Mesenchymal stem cell (in vitro differentiated cells and primary cell): ENCODE data around the gene USP20.
A peak's percentile ranks its signal among the peaks of the same experiment; 100 is the strongest.

Experiments used
- DNase-seq: peaks from one replicate; pipeline ENCODE4 v3.0.0-alpha.2; 2013
- H2AFZ ChIP-seq: one replicate; pipeline ENCODE4 v1.6.1; 2013; ENCODE audit warnings: low read depth, mild to moderate bottlenecking, control low read depth, inconsistent platforms, low read length, moderate library complexity
- H2AK5ac ChIP-seq: 2 replicates; pipeline ENCODE4 v1.6.1; 2013; ENCODE audit warnings: low read length, moderate library complexity, mild to moderate bottlenecking, inconsistent platforms; ENCODE audit not compliant: severe bottlenecking
- H2BK120ac ChIP-seq: one replicate; pipeline ENCODE4 v1.6.1; 2013; ENCODE audit warnings: low read depth, mild to moderate bottlenecking, inconsistent platforms, low read length, moderate library complexity
- H2BK12ac ChIP-seq, 2 experiments: one replicate each; pipeline ENCODE4 v1.6.1; 2013; ENCODE audit warnings: inconsistent platforms in 2 of 2, low read length in 2 of 2, mild to moderate bottlenecking in 2 of 2, moderate library complexity in 2 of 2, control low read depth in 1 of 2
- H2BK15ac ChIP-seq: one replicate; pipeline ENCODE4 v1.6.1; 2013; ENCODE audit warnings: mild to moderate bottlenecking, low read depth, inconsistent platforms; ENCODE audit not compliant: poor library complexity, severe bottlenecking
- H2BK5ac ChIP-seq: 2 replicates; pipeline ENCODE4 v1.6.1; 2013; ENCODE audit warnings: low read depth, mild to moderate bottlenecking, low read length, control low read depth, inconsistent platforms; ENCODE audit not compliant: poor library complexity, severe bottlenecking
- H3K14ac ChIP-seq, 2 experiments: one replicate each; pipeline ENCODE4 v1.6.1; 2013; ENCODE audit warnings: inconsistent platforms in 2 of 2, low read length in 2 of 2, control low read depth in 1 of 2, mild to moderate bottlenecking in 1 of 2, moderate library complexity in 1 of 2
- H3K18ac ChIP-seq, 2 experiments: one replicate each; pipeline ENCODE4 v1.6.1; 2013; ENCODE audit warnings: inconsistent platforms in 2 of 2, low read length in 2 of 2, control low read depth in 1 of 2, low read depth in 1 of 2, mild to moderate bottlenecking in 1 of 2
- H3K23ac ChIP-seq, 2 experiments: one replicate each; pipeline ENCODE4 v1.6.1; 2013; ENCODE audit warnings: inconsistent platforms in 2 of 2, low read length in 2 of 2, mild to moderate bottlenecking in 2 of 2, moderate library complexity in 2 of 2, control low read depth in 1 of 2
- H3K27ac ChIP-seq: 2 replicates; pipeline ENCODE4 v1.5.1; 2013; ENCODE audit warnings: mild to moderate bottlenecking, moderate library complexity, low read length, control low read depth, inconsistent platforms; ENCODE audit not compliant: poor library complexity, severe bottlenecking
- H3K27me3 ChIP-seq, 2 experiments: 2 replicates each; pipeline versions ENCODE4 v1.6.1 to v1.7.0; 2013; ENCODE audit warnings: low read length in 2 of 2, mild to moderate bottlenecking in 2 of 2, moderate library complexity in 2 of 2, control low read depth in 1 of 2, inconsistent platforms in 1 of 2; ENCODE audit not compliant: control insufficient read depth in 1 of 2, insufficient read depth in 1 of 2
- H3K36me3 ChIP-seq, 2 experiments: 2 replicates each; pipeline versions ENCODE4 v1.6.1 to v1.7.0; 2013; ENCODE audit warnings: low read length in 2 of 2, control low read depth in 1 of 2, inconsistent platforms in 1 of 2, low read depth in 1 of 2, mild to moderate bottlenecking in 1 of 2; ENCODE audit not compliant: insufficient read depth in 2 of 2, control insufficient read depth in 1 of 2
- H3K4ac ChIP-seq, 2 experiments: one replicate each; pipeline ENCODE4 v1.6.1; 2013; ENCODE audit warnings: inconsistent platforms in 2 of 2, low read length in 2 of 2, mild to moderate bottlenecking in 2 of 2, moderate library complexity in 2 of 2, control low read depth in 1 of 2, low read depth in 1 of 2
- H3K4me1 ChIP-seq: 2 replicates; pipeline ENCODE4 v1.6.1; 2013; ENCODE audit warnings: low read depth, low read length, control low read depth; ENCODE audit not compliant: control insufficient read depth, insufficient read depth
- H3K4me2 ChIP-seq: 2 replicates; pipeline ENCODE4 v1.6.1; 2013; ENCODE audit warnings: low read length, mild to moderate bottlenecking, inconsistent platforms; ENCODE audit not compliant: poor library complexity, severe bottlenecking
- H3K4me3 ChIP-seq, 2 experiments: 2 replicates each; pipeline versions ENCODE4 v1.5.1 to v1.7.0; 2013; ENCODE audit warnings: low read length in 2 of 2, mild to moderate bottlenecking in 2 of 2, control low read depth in 1 of 2, low read depth in 1 of 2; ENCODE audit not compliant: insufficient read depth in 1 of 2
- H3K79me1 ChIP-seq: replicated peaks from 2 replicates; pipeline ENCODE4 v1.6.1; 2013; ENCODE audit warnings: mild to moderate bottlenecking, control low read depth, low read length, inconsistent platforms; ENCODE audit not compliant: poor library complexity, severe bottlenecking
- H3K9ac ChIP-seq: 2 replicates; pipeline ENCODE4 v1.7.0; 2013; ENCODE audit warnings: mild to moderate bottlenecking, low read length, moderate library complexity
- H3K9me3 ChIP-seq: 2 replicates; pipeline ENCODE4 v1.7.0; 2013; ENCODE audit warnings: mild to moderate bottlenecking, low read length; ENCODE audit not compliant: control insufficient read depth
- H4K8ac ChIP-seq: one replicate; pipeline ENCODE4 v1.6.1; 2013; ENCODE audit warnings: inconsistent platforms, mild to moderate bottlenecking, low read length, moderate library complexity
- H4K91ac ChIP-seq: one replicate; pipeline ENCODE4 v1.6.1; 2013; ENCODE audit warnings: mild to moderate bottlenecking, low read length, inconsistent platforms
- WGBS: methylation state at CpG from one replicate; pipeline ENCODE4 v1.1.7; 2013; ENCODE audit warnings: mixed read lengths; 5-methylcytosine and 5-hydroxymethylcytosine counted together

USP20 gene

GRCh38 chr9:129810788-129811187, 24.5 kb upstream of the USP20 start:
- DNase-seq = no peak
- no peak overlapping the region for H3K23ac ChIP-seq
- H2BK15ac ChIP-seq = no peak overlapping the region
- H3K27ac ChIP-seq = no peak overlapping the region
- H2BK5ac ChIP-seq = no peak overlapping the region
- no peak overlapping the region for H3K18ac ChIP-seq
- H4K91ac ChIP-seq = no peak overlapping the region
- peaks cover 47% of the 10 kb centered on the region for H3K79me1 ChIP-seq
- H3K9ac ChIP-seq = no peak overlapping the region
- peaks cover 55 to 77% of the 10 kb centered on the region in 2 experiments for H3K36me3 ChIP-seq
- no peak overlapping the region for H4K8ac ChIP-seq
- no peak overlapping the region for H3K4ac ChIP-seq
- no peak overlapping the region for H3K14ac ChIP-seq
- 100% methylated on average over 3 of the region's 6 CpGs for WGBS
- H3K4me2 ChIP-seq = no peak overlapping the region
- no peaks in the 10 kb centered on the region for H3K4me1 ChIP-seq
- H2AK5ac ChIP-seq = no peak overlapping the region
- H2BK12ac ChIP-seq = no peak overlapping the region
- no peak overlapping the region for H3K4me3 ChIP-seq
- no peaks in the 10 kb centered on the region for H3K9me3 ChIP-seq
- H3K27me3 ChIP-seq = no peaks in the 10 kb centered on the region
- no peak overlapping the region for H2AFZ ChIP-seq
- H2BK120ac ChIP-seq = no peak overlapping the region

- H3K4me1 ChIP-seq = no peaks in the 10 kb centered on the region
- no peak overlapping the region for H3K23ac ChIP-seq
- 94% methylated on average over 6 of the region's 6 CpGs for WGBS
- no peaks in the 10 kb centered on the region for H3K9me3 ChIP-seq
- no peak overlapping the region for H4K91ac ChIP-seq
- no peak for DNase-seq
- H2BK120ac ChIP-seq = no peak overlapping the region
- H2BK5ac ChIP-seq = no peak overlapping the region
- H3K4ac ChIP-seq = no peak overlapping the region
- H3K4me2 ChIP-seq = no peak overlapping the region
- no peak overlapping the region for H2BK15ac ChIP-seq
- no peak overlapping the region for H3K27ac ChIP-seq
- H2BK12ac ChIP-seq = no peak overlapping the region
- no peak overlapping the region for H2AFZ ChIP-seq
- H3K18ac ChIP-seq = no peak overlapping the region
- H3K14ac ChIP-seq = no peak overlapping the region
- no peaks in the 10 kb centered on the region for H3K27me3 ChIP-seq
- peaks cover 47% of the 10 kb centered on the region for H3K79me1 ChIP-seq
- no peak overlapping the region for H4K8ac ChIP-seq
- H3K9ac ChIP-seq = no peak overlapping the region
- peaks cover 64 to 80% of the 10 kb centered on the region in 2 experiments for H3K36me3 ChIP-seq
- H2AK5ac ChIP-seq = no peak overlapping the region
- no peak overlapping the region for H3K4me3 ChIP-seq
These were observed 23.3 kb upstream of the USP20 start for GRCh38 chr9:129811967-129812363.

GRCh38 chr9:129812385-129812784, 22.9 kb upstream of the USP20 start:
- peak overlapping the region; percentile 90 for H4K8ac ChIP-seq

GRCh38 chr9:129813661-129814060, 21.6 kb upstream of the USP20 start:
- Histone ChIP-seq H2BK120ac (no peak overlapping the region), H3K9ac (peak overlapping the region; percentile 22), H3K79me1 (peaks cover 49% of the 10 kb centered on the region), H3K23ac (no peak overlapping the region), H3K14ac (no peak overlapping the region), H2BK5ac (no peak overlapping the region), H3K27ac (no peak overlapping the region), H3K36me3 (peaks cover 75 to 84% of the 10 kb centered on the region in 2 experiments), H2BK15ac (no peak overlapping the region), H2AFZ (no peak overlapping the region), H3K4me3 (no peak overlapping the region), H3K27me3 (no peaks in the 10 kb centered on the region), H4K91ac (no peak overlapping the region), H3K4ac (no peak overlapping the region), H2BK12ac (no peak overlapping the region), H3K18ac (no peak overlapping the region), H3K4me2 (no peak overlapping the region), H4K8ac (no peak overlapping the region), H2AK5ac (no peak overlapping the region), H3K9me3 (no peaks in the 10 kb centered on the region), H3K4me1 (no peaks in the 10 kb centered on the region)
- DNase-seq = no peak
- 95% methylated on average over 8 of the region's 9 CpGs for WGBS

More at GRCh38 chr9:129812385-129812784, 22.9 kb upstream of the USP20 start:
- no peak overlapping the region for H2BK12ac ChIP-seq
- no peak overlapping the region for H2AFZ ChIP-seq
- no peak overlapping the region for H3K18ac ChIP-seq
- peaks cover 64 to 79% of the 10 kb centered on the region in 2 experiments for H3K36me3 ChIP-seq
- no peak overlapping the region for H2BK5ac ChIP-seq
- no peaks in the 10 kb centered on the region for H3K27me3 ChIP-seq
- no peak overlapping the region for H3K9ac ChIP-seq
- 96% methylated on average over 9 of the region's 9 CpGs for WGBS
- H2AK5ac ChIP-seq = no peak overlapping the region
- H3K27ac ChIP-seq = no peak overlapping the region
- DNase-seq = no peak
- no peaks in the 10 kb centered on the region for H3K4me1 ChIP-seq
- no peak overlapping the region for H2BK15ac ChIP-seq
- no peak overlapping the region for H3K14ac ChIP-seq
- no peak overlapping the region for H3K23ac ChIP-seq
- H4K91ac ChIP-seq = no peak overlapping the region
- no peak overlapping the region for H3K4ac ChIP-seq
- no peak overlapping the region for H3K4me3 ChIP-seq
- H3K9me3 ChIP-seq = no peaks in the 10 kb centered on the region
- peaks cover 45% of the 10 kb centered on the region for H3K79me1 ChIP-seq
- no peak overlapping the region for H3K4me2 ChIP-seq
- no peak overlapping the region for H2BK120ac ChIP-seq
